GM10266 (cell line): ENCODE results near the gene SLC4A1.
A peak's percentile ranks its signal among the peaks of the same experiment; 100 is the strongest.

Experiments used
- DNase-seq: peaks from one replicate; pipeline ENCODE4 v3.0.0; 2012; ENCODE audit errors: extremely low spot score
- CTCF ChIP-seq: IDR thresholded peaks from 2 replicates; pipeline ENCODE4 v1.5.1; 2012; ENCODE audit warnings: mild to moderate bottlenecking, low read depth; ENCODE audit not compliant: control insufficient read depth, insufficient read depth; ENCODE audit errors: missing control alignments

SLC4A1 gene

GRCh38 chr17:44213403-44214229 lies 54.3 kb downstream of the SLC4A1 start:
- TF ChIP-seq CTCF = no peak
- DNase-seq = no peak

DNA sequence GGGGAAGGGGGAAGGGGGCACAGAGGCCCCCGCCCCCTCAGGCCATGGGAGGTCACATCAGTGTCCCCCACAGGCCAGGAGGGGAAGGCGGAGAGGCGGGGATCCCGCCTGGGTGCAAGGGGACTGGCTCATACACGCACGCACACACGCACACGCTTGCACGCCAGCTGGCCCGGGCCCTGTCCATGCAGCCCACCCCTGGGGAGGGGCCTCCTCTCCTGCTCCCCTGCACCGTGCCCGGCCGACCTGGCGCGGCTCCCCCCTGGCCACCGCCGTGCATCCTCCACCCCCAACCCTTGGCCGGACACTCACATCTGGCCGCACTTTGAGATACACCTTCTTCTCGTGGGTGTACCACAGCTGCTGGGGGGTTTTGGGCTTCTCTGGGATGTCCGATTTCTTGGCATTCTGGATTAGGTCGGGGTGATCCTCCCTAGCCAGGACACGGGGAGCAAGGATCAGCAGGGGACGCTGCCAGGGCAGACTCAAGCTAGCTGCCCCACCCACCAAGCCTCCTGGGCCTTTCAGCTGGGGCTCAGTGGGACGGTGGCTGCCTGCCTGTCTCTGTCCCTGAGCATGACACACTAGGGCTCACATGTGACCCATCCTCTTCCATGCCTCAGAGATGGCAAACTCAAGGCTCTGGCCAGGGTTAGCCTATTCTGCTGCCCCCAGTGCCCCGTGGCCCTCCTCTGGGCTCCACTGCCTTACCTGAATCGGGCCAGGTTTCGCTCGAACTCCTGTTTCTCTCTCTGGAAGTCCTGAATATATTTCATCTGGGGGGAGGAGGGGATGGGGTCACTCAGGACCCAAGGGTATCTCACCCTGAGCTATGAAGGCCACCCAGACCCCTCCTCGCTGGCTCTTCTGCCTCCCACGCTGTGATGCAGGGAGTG lies 55.2 kb downstream of the SLC4A1 start:
- no peak for TF ChIP-seq CTCF

GRCh38 chr17:44211281-44212265 lies 56.4 kb downstream of the SLC4A1 start:
- DNase-seq = no peak
- TF ChIP-seq CTCF = no peak

More for the DNA sequence above, 55.2 kb downstream of the SLC4A1 start:
- no peak for DNase-seq

GRCh38 chr17:44210342-44211192 lies 57.4 kb downstream of the SLC4A1 start:
- peak; percentile 99 for TF ChIP-seq CTCF
- peak; percentile 95 for DNase-seq

- TF ChIP-seq CTCF = no peak
Observed at GRCh38 chr17:44209786-44210341, 58.1 kb downstream of the SLC4A1 start.

GRCh38 chr17:44207743-44208142 lies 60.2 kb downstream of the SLC4A1 start:
- no peak for TF ChIP-seq CTCF
- DNase-seq = no peak

More at GRCh38 chr17:44209786-44210341, 58.1 kb downstream of the SLC4A1 start:
- DNase-seq = peak; percentile 77
